H1 (cell line): Measurements from ENCODE around the gene S100A6.

Source experiments
- CREB1 ChIP-seq: IDR thresholded peaks from 2 replicates; pipeline ENCODE4 v1.6.1; 2012; ENCODE audit warnings: inconsistent platforms
- CTCF ChIP-seq, 3 experiments: IDR thresholded peaks; 1 replicate in 2 of 3; 2 replicates in 1 of 3; pipeline versions ENCODE4 v1.5.1 to v1.6.1; 2011; ENCODE audit warnings: low read length in 3 of 3, mild to moderate bottlenecking in 3 of 3, inconsistent platforms in 2 of 3, low read depth in 1 of 3, moderate library complexity in 1 of 3; ENCODE audit not compliant: insufficient read depth in 1 of 3; ENCODE audit errors: control extremely low read depth in 1 of 3
- POLR2A ChIP-seq, 2 experiments: IDR thresholded peaks; 1 replicate in 1 of 2; 2 replicates in 1 of 2; pipeline ENCODE4 v1.6.1; 2011; ENCODE audit warnings: low read depth in 2 of 2, low read length in 2 of 2, mild to moderate bottlenecking in 2 of 2; ENCODE audit errors: control extremely low read depth in 1 of 2

GRCh38 chr1:153506831-153507413 is 28.9 kb downstream of the S100A6 start:
- TF ChIP-seq POLR2A (IDR thresholded peaks at IDR 0.05; ENCODE audit: control extremely low read depth in 1 of 2, low read depth in 2 of 2, low read length in 2 of 2): no peak
- no peak for TF ChIP-seq CREB1
- no peak for TF ChIP-seq CTCF (IDR thresholded peaks at IDR 0.05; ENCODE audit: control extremely low read depth in 1 of 3, insufficient read depth in 1 of 3, low read depth in 1 of 3, low read length in 3 of 3)
